ENCODE results near the gene PDE6A. TPM values are rescaled to one million over a fixed set of nuclear protein-coding genes. Genes with fewer than 3 reads are reported as not detected.

PDE6A gene
- total and polyA plus RNA-seq, 9 of the 15 experiments (the other 6 are each of a cell fraction or from before 2014, with no cell fraction given) = 0.01 to 0.04 (median 0.01) TPM; not detected in 6

GRCh38 chr5:149960272-149961185 is 15.9 kb upstream of the PDE6A start, which contains the start of gene SLC26A2 (continued):
- TF ChIP-seq, protein P1, sequence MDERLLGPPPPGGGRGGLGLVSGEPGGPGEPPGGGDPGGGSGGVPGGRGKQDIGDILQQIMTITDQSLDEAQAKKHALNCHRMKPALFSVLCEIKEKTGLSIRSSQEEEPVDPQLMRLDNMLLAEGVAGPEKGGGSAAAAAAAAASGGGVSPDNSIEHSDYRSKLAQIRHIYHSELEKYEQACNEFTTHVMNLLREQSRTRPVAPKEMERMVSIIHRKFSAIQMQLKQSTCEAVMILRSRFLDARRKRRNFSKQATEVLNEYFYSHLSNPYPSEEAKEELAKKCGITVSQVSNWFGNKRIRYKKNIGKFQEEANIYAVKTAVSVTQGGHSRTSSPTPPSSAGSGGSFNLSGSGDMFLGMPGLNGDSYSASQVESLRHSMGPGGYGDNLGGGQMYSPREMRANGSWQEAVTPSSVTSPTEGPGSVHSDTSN (CRISPR knock-in tag; IDR thresholded peaks at IDR 0.05; ENCODE audit: low read depth) = peak; percentile 98
- TF ChIP-seq, protein P1 (tag; conservative IDR thresholded peaks at IDR 0.05; ENCODE audit: low read depth) = peak; percentile 99
- no peak for TF ChIP-seq U2AF1 (optimal IDR thresholded peaks at IDR 0.05; ENCODE audit: low read depth, low read length)
- no peak for TF ChIP-seq ZNF121 (CRISPR knock-in tag; conservative IDR thresholded peaks at IDR 0.05)
- no peak for TF ChIP-seq RFX5 (IDR thresholded peaks at IDR 0.05; ENCODE audit: low read depth, low read length)
- no peak for TF ChIP-seq RBM14 (IDR thresholded peaks at IDR 0.05; ENCODE audit: borderline replicate concordance, insufficient read depth, low read depth, low read length)
- no peak for TF ChIP-seq ELF4 (CRISPR knock-in tag; IDR thresholded peaks at IDR 0.05)
- no peak for TF ChIP-seq ZNF518B (CRISPR knock-in tag; IDR thresholded peaks at IDR 0.05)
- TF ChIP-seq PRDM10 (IDR thresholded peaks at IDR 0.05; ENCODE audit: partially characterized antibody) = no peak
- TF ChIP-seq RB1 (IDR thresholded peaks at IDR 0.05; ENCODE audit: low read depth) = 0 out of 2 replicates have a peak, but pooled peaks have one; percentile 67
- TF ChIP-seq KLF16 (IDR thresholded peaks at IDR 0.05) = no peak
- peak; percentile 97 for TF ChIP-seq TOE1 (IDR thresholded peaks at IDR 0.05; ENCODE audit: borderline replicate concordance)
- no peak for TF ChIP-seq TOE1 (CRISPR knock-in tag; IDR thresholded peaks at IDR 0.05; ENCODE audit: borderline replicate concordance, low read depth)
- TF ChIP-seq THRA (IDR thresholded peaks at IDR 0.05) = no peak
